ENCODE data around the gene MANF.
A peak's percentile ranks its signal among the peaks of the same experiment; 100 is the strongest.
"Not testable (repeated sequence)": the region's sequence is repeated elsewhere in the genome, so short reads cannot be mapped to it uniquely, and the experiment has no call there.

Gene MANF

GRCh38 chr3:51384726-51385473 lies at the start of gene MANF:
MANF (plus strand) TSS chr3:51385291; CDS start chr3:51385343, 52 bp downstream.
- peak; percentile 93 for DNase-seq (ENCODE audit: low read depth in 2 of 2)

GRCh38 chr3:51336261-51336660 lies 48.8 kb upstream of the MANF start:
- no peak for DNase-seq (ENCODE audit: low read depth in 2 of 2)

GRCh38 chr3:51337666-51338065 lies 47.4 kb upstream of the MANF start:
- no peak for DNase-seq (ENCODE audit: low read depth in 2 of 2)

- no peak for DNase-seq (ENCODE audit: low read depth in 2 of 2)
These were observed 46.5 kb upstream of the MANF start for GRCh38 chr3:51338632-51339031.

- DNase-seq (ENCODE audit: low read depth in 2 of 2): no peak
These were observed 44.9 kb upstream of the MANF start for GRCh38 chr3:51340013-51340829.

GRCh38 chr3:51340989-51341636 lies 44.0 kb upstream of the MANF start:
- DNase-seq (ENCODE audit: low read depth in 2 of 2): no peak

GRCh38 chr3:51343918-51344687 lies 41.0 kb upstream of the MANF start:
- DNase-seq (ENCODE audit: low read depth in 2 of 2): no peak

GRCh38 chr3:51350751-51351150 lies 34.3 kb upstream of the MANF start:
- DNase-seq (ENCODE audit: low read depth in 2 of 2): no peak

GRCh38 chr3:51353131-51353530 lies 32.0 kb upstream of the MANF start:
- no peak for DNase-seq (ENCODE audit: low read depth in 2 of 2)

- no peak for DNase-seq (ENCODE audit: low read depth in 2 of 2)
These were observed 31.4 kb upstream of the MANF start for GRCh38 chr3:51353691-51354090.

- DNase-seq (ENCODE audit: low read depth in 2 of 2): no peak
These were observed 30.9 kb upstream of the MANF start for GRCh38 chr3:51354172-51354571.

- no peak for DNase-seq (ENCODE audit: low read depth in 2 of 2)
These were observed 30.1 kb upstream of the MANF start for GRCh38 chr3:51354731-51355615.

- no peak for DNase-seq (ENCODE audit: low read depth in 2 of 2)
These were observed 29.1 kb upstream of the MANF start for GRCh38 chr3:51355891-51356578.

GRCh38 chr3:51357856-51358255 lies 27.2 kb upstream of the MANF start:
- no peak for DNase-seq (ENCODE audit: low read depth in 2 of 2)

- no peak for DNase-seq (ENCODE audit: low read depth in 2 of 2)
These were observed 26.1 kb upstream of the MANF start for GRCh38 chr3:51358981-51359380.

GRCh38 chr3:51360806-51361205 lies 24.3 kb upstream of the MANF start:
- DNase-seq (ENCODE audit: low read depth in 2 of 2): no peak

- no peak for DNase-seq (ENCODE audit: low read depth in 2 of 2)
These were observed 23.3 kb upstream of the MANF start for GRCh38 chr3:51361746-51362145.

- no peak for DNase-seq (ENCODE audit: low read depth in 2 of 2)
These were observed 22.6 kb upstream of the MANF start for GRCh38 chr3:51362476-51362875.

- not testable (repeated sequence) for DNase-seq (ENCODE audit: low read depth in 2 of 2)
These were observed 16.8 kb upstream of the MANF start for GRCh38 chr3:51368276-51368675.

GRCh38 chr3:51371943-51372557 lies 13.0 kb upstream of the MANF start:
- peak in 1 of 2 donors; percentile 44 for DNase-seq (ENCODE audit: low read depth in 2 of 2)
